ENCODE results near the gene RTN4IP1.

DNA sequence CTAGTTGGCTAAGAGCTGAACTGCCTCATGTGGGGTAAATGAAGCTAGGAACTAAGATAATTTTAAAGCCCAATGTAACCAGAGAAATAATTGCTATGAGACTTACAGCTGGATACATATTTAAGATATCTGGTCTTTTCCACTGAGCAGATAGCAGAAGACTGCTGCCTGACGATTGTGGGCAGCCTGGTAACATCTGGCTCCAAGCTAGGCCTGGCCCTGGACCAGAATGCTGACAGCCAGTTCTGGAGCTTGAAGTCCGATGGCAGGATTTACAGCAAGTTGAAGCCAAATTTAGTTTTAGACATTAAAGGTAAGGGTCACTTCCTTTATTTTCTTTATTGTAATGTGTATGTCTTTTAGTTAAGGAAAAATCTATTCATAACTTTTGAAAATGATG lies 65.7 kb downstream of the RTN4IP1 start:
- no peak for TF ChIP-seq CTCF (conservative IDR thresholded peaks at IDR 0.05; ENCODE audit: low read length)
- TF ChIP-seq EZH2phosphoT487 (IDR thresholded peaks at IDR 0.05; ENCODE audit: borderline replicate concordance) = no peak
